GM18499 (cell line): Measurements from ENCODE around the gene ANKRD27.
"Not testable (repeated sequence)": the region's sequence is repeated elsewhere in the genome, so short reads cannot be mapped to it uniquely, and the experiment has no call there.

ENCODE experiments used
- ATAC-seq: cut with Tn5 transposase; IDR thresholded peaks from one replicate; pipeline ENCODE4 v1.9.1; 2021; ENCODE audit warnings: moderate number of reproducible peaks; ENCODE audit not compliant: insufficient read depth, unreplicated experiment

ANKRD27 gene

DNA sequence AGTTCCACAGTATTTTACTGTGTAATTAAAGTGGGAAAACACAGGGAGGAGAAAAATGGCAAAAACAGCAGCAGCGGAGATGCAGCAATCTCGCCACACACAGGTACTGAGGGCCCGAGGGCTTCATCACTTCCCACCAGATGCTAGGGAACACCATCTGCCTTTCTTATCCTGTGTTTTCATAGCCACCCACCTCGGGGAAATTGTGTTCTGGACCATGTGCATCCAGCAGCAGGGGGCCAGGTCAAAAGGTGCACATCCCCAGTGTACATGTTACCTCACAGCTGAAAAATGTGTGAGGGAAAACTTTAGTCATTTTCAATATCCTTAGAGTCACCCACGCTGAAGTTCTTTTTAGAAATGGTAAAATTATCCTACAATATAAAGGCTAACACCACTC, 63.8 kb downstream of the ANKRD27 start:
- ATAC-seq, result no peak

- ATAC-seq, result no peak
Measured at GRCh38 chr19:32607479-32607878, 67.5 kb downstream of the ANKRD27 start.

GRCh38 chr19:32606289-32606688, 68.7 kb downstream of the ANKRD27 start:
- no peak for ATAC-seq

- ATAC-seq, result no peak
Measured at GRCh38 chr19:32605544-32605943, 69.4 kb downstream of the ANKRD27 start.

GRCh38 chr19:32603961-32604360, 71.0 kb downstream of the ANKRD27 start:
- no peak for ATAC-seq

GRCh38 chr19:32599736-32600157, 75.2 kb downstream of the ANKRD27 start:
- no peak for ATAC-seq

GRCh38 chr19:32599258-32599657, 75.7 kb downstream of the ANKRD27 start:
- ATAC-seq, result no peak

DNA sequence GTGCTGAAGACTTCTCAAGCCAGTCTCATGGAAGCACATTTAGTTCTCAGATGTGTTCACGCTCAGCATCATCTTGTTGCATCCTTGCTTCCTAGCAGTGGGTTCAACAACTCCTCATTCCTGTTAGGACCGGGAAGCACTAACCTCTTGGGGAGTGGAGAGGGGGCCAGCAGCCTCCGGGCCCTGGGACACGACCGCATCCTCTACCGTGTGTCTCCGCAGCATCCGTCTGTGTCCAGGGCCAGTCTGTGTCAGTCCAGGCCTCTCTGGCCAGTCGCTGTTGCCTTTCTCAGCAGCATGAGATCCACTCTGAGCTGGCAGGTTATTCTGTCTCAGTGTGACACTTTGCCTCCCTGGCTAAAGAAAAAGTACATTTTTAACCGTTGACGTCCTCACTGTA, 77.0 kb downstream of the ANKRD27 start:
- ATAC-seq, result no peak

GRCh38 chr19:32595491-32595890, 79.5 kb downstream of the ANKRD27 start:
- no peak for ATAC-seq

- ATAC-seq, result no peak
Measured at GRCh38 chr19:32594021-32594420, 81.0 kb downstream of the ANKRD27 start.

DNA sequence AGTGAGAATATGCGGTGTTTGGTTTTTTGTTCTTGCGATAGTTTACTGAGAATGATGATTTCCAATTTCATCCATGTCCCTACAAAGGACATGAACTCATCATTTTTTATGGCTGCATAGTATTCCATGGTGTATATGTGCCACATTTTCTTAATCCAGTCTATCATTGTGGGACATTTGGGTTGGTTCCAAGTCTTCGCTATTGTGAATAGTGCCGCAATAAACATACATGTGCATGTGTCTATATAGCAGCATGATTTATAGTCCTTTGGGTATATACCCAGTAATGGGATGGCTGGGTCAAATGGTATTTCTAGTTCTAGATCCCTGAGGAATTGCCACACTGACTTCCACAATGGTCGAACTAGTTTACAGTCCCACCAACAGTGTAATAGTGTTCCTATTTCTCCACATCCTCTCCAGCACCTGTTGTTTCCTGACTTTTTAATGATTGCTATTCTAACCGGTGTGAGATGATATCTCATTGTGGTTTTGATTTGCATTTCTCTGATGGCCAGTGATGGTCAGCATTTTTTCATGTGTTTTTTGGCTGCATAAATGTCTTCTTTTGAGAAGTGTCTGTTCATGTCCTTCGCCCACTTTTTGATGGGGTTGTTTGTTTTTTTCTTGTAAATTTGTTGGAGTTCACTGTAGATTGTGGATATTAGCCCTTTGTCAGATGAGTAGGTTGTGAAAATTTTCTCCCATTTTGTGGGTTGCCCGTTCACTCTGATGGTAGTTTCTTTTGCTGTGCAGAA, 87.1 kb downstream of the ANKRD27 start:
- not testable (repeated sequence) for ATAC-seq

GRCh38 chr19:32581705-32582179, 93.2 kb downstream of the ANKRD27 start:
- no peak for ATAC-seq

DNA sequence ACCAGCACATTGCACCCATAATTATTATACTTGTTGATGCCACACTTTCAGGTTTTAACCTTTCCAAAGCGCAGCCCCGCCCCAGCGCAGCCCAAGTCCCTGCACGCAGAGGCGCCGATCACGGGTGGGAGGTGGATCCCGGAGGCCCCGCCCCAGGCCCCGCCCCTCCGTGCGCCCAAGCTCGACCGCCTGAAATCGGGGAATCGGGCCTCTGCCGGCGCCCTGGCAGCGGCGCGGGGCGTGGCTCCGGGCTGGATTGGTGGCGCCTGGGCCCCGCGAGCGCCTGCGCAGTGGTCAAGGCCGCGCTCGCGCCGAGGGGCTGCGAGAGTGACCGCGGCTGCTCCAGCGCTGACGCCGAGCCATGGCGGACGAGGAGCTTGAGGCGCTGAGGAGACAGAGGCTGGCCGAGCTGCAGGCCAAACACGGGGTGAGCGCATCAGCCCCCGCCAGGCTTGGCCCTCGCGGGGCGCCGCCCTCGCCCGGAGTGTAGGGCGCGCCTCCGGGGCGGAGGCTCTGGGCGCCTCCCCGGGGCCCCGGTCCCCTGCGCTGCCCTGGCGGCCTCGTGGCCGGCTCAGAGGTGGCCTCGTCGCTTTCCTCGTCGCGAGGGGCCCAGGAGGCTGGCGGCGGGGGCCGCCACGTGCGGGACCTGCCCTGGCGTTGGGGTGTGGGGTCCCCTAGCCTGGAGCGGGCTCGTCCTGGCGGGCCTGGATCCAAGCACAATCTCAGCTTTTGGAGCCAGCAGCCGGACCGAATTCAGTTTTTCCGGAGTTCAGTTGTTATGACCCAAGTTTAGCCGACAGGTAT, 93.9 kb downstream of the ANKRD27 start, which contains the start of gene PDCD5:
TSS of gene PDCD5 (plus strand) at position 290 of the 804 bp plus-strand sequence. CDS start at position 362, 72 bp downstream.
- peak; percentile 74 for ATAC-seq

DNA sequence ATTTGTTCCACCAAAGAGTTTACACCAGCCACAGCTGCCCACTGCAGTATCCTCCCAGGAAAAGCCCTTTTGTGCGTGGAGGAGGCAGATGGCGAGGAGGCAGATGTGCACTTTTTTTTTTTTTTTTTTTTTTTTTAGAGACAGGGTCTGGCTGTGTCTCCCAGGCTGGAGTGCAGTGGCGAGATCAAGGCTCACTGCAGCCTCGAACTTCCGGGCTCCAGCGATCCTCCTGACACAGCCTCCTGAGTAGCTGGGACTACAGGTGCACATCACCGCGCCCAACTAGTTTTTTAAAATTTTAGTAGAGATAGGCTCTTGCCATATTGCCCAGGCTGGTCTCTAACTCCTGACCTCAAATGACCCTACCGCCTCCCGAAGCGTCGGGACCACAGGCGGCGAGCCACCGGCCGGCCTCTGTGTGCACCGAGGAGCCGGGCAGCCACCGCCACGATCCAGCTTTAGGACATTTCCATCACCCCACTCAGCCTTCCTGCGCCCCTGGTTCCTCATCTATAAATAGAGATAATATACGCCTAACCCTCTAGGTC, 94.6 kb downstream of the ANKRD27 start:
- ATAC-seq, result peak; percentile 9

- no peak for ATAC-seq
Measured at GRCh38 chr19:32576790-32577189, 98.2 kb downstream of the ANKRD27 start.

DNA sequence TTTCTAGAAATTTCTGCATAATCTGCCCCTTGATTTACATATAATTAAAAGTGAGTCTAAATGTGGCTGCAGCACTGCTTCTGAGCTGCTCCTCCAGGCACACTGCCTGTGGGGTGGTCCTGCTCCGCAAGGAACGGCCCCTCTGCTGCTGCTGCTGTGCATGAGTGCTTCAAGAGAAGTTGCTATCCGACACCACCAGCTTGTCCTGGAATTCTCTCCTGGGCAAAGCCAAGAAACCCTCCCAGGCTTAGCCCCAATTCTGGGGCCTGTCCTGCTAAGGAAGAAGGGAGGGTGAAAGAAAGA, 101.5 kb downstream of the ANKRD27 start:
- no peak for ATAC-seq

- ATAC-seq, result not testable (repeated sequence)
Measured at GRCh38 chr19:32572700-32573491, 102.1 kb downstream of the ANKRD27 start.

GRCh38 chr19:32571471-32572075, 103.4 kb downstream of the ANKRD27 start:
- ATAC-seq, result not testable (repeated sequence)

- ATAC-seq, result no peak
Measured at GRCh38 chr19:32570081-32570785, 104.7 kb downstream of the ANKRD27 start.
